Measurements from ENCODE around the gene GCN1.
"Not testable (repeated sequence)": the region's sequence is repeated elsewhere in the genome, so short reads cannot be mapped to it uniquely, and the experiment has no call there.

GCN1 gene

DNA sequence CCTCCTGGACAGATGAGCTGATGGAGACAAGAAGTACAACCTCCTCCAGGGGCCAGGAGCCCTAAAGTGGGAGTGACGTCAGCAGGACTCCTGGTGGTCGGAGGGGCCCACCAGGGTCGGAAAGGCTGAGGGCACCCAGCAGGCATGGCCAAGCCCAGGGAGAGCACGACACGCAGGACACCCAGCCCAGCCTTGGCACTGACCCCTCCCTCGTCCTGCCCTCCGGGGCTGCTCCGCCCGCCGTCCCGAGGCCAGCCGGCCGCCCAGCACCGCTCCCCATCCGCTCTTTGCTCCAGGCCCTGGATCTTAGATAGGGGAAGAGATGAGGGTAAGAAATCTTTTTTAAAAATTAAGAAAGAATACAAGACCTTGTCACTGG lies 20.8 kb upstream of the GCN1 start:
- no peak for DNase-seq (ENCODE audit: low read depth)
- TF ChIP-seq MYC (IDR thresholded peaks at IDR 0.05; ENCODE audit: low read depth, low read length): no peak
- TF ChIP-seq, protein P1, sequence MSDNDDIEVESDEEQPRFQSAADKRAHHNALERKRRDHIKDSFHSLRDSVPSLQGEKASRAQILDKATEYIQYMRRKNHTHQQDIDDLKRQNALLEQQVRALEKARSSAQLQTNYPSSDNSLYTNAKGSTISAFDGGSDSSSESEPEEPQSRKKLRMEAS (IDR thresholded peaks at IDR 0.05; ENCODE audit: low read depth, low read length): no peak
- no peak for TF ChIP-seq POLR2A (IDR thresholded peaks at IDR 0.05; ENCODE audit: extremely low read depth, insufficient read length)
- TF ChIP-seq, protein P2, sequence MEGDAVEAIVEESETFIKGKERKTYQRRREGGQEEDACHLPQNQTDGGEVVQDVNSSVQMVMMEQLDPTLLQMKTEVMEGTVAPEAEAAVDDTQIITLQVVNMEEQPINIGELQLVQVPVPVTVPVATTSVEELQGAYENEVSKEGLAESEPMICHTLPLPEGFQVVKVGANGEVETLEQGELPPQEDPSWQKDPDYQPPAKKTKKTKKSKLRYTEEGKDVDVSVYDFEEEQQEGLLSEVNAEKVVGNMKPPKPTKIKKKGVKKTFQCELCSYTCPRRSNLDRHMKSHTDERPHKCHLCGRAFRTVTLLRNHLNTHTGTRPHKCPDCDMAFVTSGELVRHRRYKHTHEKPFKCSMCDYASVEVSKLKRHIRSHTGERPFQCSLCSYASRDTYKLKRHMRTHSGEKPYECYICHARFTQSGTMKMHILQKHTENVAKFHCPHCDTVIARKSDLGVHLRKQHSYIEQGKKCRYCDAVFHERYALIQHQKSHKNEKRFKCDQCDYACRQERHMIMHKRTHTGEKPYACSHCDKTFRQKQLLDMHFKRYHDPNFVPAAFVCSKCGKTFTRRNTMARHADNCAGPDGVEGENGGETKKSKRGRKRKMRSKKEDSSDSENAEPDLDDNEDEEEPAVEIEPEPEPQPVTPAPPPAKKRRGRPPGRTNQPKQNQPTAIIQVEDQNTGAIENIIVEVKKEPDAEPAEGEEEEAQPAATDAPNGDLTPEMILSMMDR (IDR thresholded peaks at IDR 0.05; ENCODE audit: low read depth, low read length): no peak

DNA sequence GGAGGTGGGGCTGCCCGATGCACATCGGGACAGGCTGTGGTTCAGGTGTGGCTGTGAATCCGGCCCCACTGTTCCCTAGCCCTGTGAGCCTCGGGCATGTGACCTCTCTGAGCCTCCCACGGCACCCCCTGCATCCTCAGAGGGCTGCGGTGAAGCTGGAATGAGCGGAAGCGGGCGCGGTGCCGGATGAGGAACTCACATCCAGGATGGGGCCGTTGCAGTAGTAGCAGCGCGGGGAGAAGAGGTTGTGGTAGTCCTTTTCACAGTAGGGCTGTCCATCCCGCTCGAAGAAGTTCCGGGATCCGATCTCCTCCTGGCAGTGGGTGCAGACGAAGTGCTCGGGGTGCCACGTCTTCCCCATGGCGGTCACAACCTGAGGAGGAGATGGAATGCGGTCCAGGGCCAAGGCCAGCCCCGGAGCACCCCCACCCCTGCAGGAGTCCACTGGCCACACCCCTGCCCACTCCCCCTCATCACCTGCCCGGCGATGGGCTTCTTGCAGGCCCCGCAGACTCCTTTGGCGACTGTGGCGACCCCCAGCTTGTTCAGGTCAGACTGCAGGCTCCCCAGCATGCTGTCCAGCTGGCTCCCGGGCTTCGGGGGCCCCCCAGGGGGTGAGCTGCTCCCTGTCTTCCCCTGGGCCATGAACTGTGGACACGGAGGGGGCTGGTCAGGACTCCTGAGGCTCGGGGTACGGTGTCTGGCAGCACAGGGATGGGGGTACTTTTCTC lies 20.3 kb upstream of the GCN1 start:
- TF ChIP-seq, protein P2 (IDR thresholded peaks at IDR 0.05; ENCODE audit: low read depth, low read length): no peak
- no peak for TF ChIP-seq MYC (IDR thresholded peaks at IDR 0.05; ENCODE audit: low read depth, low read length)
- TF ChIP-seq, protein P1 (IDR thresholded peaks at IDR 0.05; ENCODE audit: low read depth, low read length): no peak
- DNase-seq (ENCODE audit: low read depth): peak; percentile 79
- no peak overlapping the region for H3K4me3 ChIP-seq (ENCODE audit: low read depth, low read length)

More for the DNA sequence above, 20.8 kb upstream of the GCN1 start:
- H3K4me3 ChIP-seq (ENCODE audit: low read depth, low read length): no peak overlapping the region

DNA sequence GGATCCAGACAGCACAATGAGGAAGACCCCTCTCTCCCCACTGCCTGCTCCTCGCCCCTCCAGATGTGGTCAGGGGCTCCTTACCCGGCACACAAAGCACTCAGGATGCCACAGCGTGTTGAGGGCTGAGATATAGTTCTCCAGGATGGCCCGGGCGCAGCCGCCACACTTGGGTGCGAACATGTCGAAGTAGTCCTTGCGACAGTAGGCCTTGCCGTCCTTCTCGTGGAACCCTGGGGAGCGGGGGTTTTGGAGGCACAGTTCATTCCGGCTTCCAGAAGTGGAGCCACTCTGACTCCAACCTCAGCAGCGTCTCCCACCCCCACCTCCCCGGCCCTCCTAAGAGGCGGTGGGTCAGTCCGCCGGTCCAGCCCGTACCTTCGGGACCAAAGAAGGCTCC lies 19.2 kb upstream of the GCN1 start:
- TF ChIP-seq, protein P1 (IDR thresholded peaks at IDR 0.05; ENCODE audit: low read depth, low read length): no peak
- TF ChIP-seq, protein P2 (IDR thresholded peaks at IDR 0.05; ENCODE audit: low read depth, low read length): no peak
- TF ChIP-seq POLR2A (IDR thresholded peaks at IDR 0.05; ENCODE audit: extremely low read depth, insufficient read length) (no peak), MYC (IDR thresholded peaks at IDR 0.05; ENCODE audit: low read depth, low read length) (no peak)
- H3K4me3 ChIP-seq (ENCODE audit: low read depth, low read length): no peak overlapping the region
- DNase-seq (ENCODE audit: low read depth): no peak

DNA sequence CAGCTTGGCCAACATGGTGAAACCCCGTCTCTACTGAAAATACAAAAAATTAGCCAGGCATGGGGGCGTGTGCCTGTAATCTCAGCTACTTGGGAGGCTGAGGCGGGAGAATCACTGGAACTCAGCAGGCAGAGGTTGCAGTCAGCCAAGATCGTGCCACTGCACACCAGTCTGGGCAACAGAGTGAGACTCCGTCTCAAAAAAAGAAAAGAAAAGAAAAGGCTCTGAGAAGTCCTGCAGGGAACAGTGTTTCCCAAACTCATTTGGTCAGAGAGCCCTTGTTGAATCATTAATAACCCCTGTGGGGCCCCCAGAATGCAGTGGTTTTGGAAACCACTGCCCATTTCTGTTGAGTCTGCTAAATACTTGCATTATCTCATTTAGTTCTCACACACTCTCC lies 18.7 kb upstream of the GCN1 start:
- not testable (repeated sequence) for DNase-seq (ENCODE audit: low read depth); H3K4me3 ChIP-seq (ENCODE audit: low read depth, low read length)

DNA sequence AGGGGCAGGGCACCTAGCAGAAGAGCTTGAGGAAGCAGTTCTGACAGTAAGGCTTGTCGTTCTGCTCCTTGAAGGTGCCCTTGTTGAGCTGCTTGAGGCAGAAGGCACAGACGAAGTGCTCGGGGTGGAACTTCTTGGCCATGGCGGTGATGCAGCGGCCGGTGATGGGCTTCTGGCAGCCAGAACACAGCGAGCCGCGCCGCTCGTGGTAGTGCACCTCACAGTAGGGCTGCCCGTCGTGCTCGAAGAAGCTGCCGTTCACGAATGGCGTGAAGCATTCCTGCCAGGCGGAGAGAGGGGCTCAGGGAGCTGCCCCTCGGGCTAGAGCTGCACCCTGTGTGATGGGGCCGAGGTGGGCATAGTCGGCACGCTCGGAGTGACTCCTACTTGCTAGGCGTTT lies 17.8 kb upstream of the GCN1 start:
- TF ChIP-seq, protein P1 (IDR thresholded peaks at IDR 0.05; ENCODE audit: low read depth, low read length): no peak
- TF ChIP-seq POLR2A (IDR thresholded peaks at IDR 0.05; ENCODE audit: extremely low read depth, insufficient read length): no peak
- TF ChIP-seq MYC (IDR thresholded peaks at IDR 0.05; ENCODE audit: low read depth, low read length): no peak
- TF ChIP-seq, protein P2 (IDR thresholded peaks at IDR 0.05; ENCODE audit: low read depth, low read length): no peak
- H3K4me3 ChIP-seq (ENCODE audit: low read depth, low read length): no peak overlapping the region
- DNase-seq (ENCODE audit: low read depth): no peak

DNA sequence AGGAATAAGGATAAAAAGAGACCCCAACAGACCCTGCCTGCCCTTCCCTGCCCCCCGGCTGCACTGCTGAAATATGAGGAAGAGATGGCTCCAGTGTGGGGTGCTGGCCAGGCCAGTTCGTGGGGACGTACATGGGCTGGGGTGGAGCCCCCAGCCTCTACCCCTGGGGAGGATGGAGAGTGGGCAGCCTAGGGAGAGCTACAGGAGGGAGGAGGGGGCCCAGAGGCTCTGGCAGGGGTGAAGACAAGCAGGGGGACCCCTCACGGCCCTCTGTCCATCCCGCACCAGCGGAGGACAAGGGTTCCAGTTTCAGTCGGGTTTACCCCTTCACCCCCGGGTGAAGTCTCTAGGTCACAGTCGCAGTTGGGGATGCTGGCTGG lies 17.4 kb upstream of the GCN1 start:
- no peak overlapping the region for H3K4me3 ChIP-seq (ENCODE audit: low read depth, low read length)
- TF ChIP-seq MYC (IDR thresholded peaks at IDR 0.05; ENCODE audit: low read depth, low read length) (no peak), POLR2A (IDR thresholded peaks at IDR 0.05; ENCODE audit: extremely low read depth, insufficient read length) (no peak)
- TF ChIP-seq, protein P1 (IDR thresholded peaks at IDR 0.05; ENCODE audit: low read depth, low read length): no peak
- TF ChIP-seq, protein P2 (IDR thresholded peaks at IDR 0.05; ENCODE audit: low read depth, low read length): no peak
- no peak for DNase-seq (ENCODE audit: low read depth)

All from NB4 (cell line).